ENCODE measurements around the gene TBC1D24. TPM values are rescaled to one million over a fixed set of nuclear protein-coding genes. Genes with fewer than 3 reads are reported as not detected.

TBC1D24 gene
- total and polyA plus RNA-seq, 9 of the 15 experiments (the other 6 are each of a cell fraction or from before 2014, with no cell fraction given) = 1.7 to 22.6 (median 7.2) TPM

GRCh38 chr16:2531696-2532493 is 57.0 kb downstream of the TBC1D24 start (continued):
- TF ChIP-seq CBX8 (IDR thresholded peaks at IDR 0.05; ENCODE audit: borderline replicate concordance, extremely low read depth, low read depth, low read length, poor library complexity, severe bottlenecking) (no peak), HNRNPK (IDR thresholded peaks at IDR 0.05; ENCODE audit: low read depth, low read length, poor library complexity, severe bottlenecking) (peak; percentile 62), IRF9 (tag; IDR thresholded peaks at IDR 0.05) (no peak), GTF3C2 (IDR thresholded peaks at IDR 0.05; ENCODE audit: borderline replicate concordance, extremely low read depth, insufficient read length) (no peak), TFAM (CRISPR knock-in tag; conservative IDR thresholded peaks at IDR 0.05) (no peak), DMBX1 (CRISPR knock-in tag; IDR thresholded peaks at IDR 0.05; ENCODE audit: borderline replicate concordance) (no peak), BRD4 (IDR thresholded peaks at IDR 0.05) (no peak), MITF (IDR thresholded peaks at IDR 0.05) (peak; percentile 39; the same call in 1 of the 2 replicates), ZNF212 (CRISPR knock-in tag; IDR thresholded peaks at IDR 0.05) (no peak), EP400 (IDR thresholded peaks at IDR 0.05) (peak; percentile 75; the same call in 1 of the 2 replicates), NR4A1 (CRISPR knock-in tag; IDR thresholded peaks at IDR 0.05) (no peak), NR4A1 (tag; IDR thresholded peaks at IDR 0.05) (0 out of 2 replicates have a peak, but pooled peaks have one; percentile 16), ARID1B (IDR thresholded peaks at IDR 0.05) (no peak), GABPA (tag; conservative IDR thresholded peaks at IDR 0.05; ENCODE audit: low read depth) (no peak), JUN (IDR thresholded peaks at IDR 0.05; ENCODE audit: borderline replicate concordance, low read depth, low read length) (peak; percentile 48; the same call in 1 of the 2 replicates), JUN (CRISPR knock-in tag; IDR thresholded peaks at IDR 0.05; ENCODE audit: borderline replicate concordance) (no peak)
- TF ChIP-seq, protein P1, sequence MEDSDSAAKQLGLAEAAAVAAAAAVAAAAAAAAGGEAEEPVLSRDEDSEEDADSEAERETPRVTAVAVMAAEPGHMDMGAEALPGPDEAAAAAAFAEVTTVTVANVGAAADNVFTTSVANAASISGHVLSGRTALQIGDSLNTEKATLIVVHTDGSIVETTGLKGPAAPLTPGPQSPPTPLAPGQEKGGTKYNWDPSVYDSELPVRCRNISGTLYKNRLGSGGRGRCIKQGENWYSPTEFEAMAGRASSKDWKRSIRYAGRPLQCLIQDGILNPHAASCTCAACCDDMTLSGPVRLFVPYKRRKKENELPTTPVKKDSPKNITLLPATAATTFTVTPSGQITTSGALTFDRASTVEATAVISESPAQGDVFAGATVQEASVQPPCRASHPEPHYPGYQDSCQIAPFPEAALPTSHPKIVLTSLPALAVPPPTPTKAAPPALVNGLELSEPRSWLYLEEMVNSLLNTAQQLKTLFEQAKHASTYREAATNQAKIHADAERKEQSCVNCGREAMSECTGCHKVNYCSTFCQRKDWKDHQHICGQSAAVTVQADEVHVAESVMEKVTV (CRISPR knock-in tag; IDR thresholded peaks at IDR 0.05) = no peak
- TF ChIP-seq, protein P2, sequence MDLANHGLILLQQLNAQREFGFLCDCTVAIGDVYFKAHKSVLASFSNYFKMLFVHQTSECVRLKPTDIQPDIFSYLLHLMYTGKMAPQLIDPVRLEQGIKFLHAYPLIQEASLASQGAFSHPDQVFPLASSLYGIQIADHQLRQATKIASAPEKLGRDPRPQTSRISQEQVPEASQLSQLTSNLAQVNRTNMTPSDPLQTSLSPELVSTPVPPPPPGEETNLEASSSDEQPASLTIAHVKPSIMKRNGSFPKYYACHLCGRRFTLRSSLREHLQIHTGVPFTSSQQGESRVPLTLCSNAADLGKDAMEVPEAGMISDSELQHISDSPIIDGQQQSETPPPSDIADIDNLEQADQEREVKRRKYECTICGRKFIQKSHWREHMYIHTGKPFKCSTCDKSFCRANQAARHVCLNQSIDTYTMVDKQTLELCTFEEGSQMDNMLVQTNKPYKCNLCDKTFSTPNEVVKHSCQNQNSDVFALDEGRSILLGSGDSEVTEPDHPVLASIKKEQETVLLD (IDR thresholded peaks at IDR 0.05) = peak; percentile 60; the same call in 1 of the 2 replicates
